Measurements from ENCODE around the gene CCDC191. TPM values are rescaled to one million over a fixed set of nuclear protein-coding genes. Genes with fewer than 3 reads are reported as not detected.

CCDC191 gene
- total RNA-seq, 3 donors from 2014 or later (not counting 1 experiment from before 2014, with no cell fraction given): 5.5 to 6.4 (median 5.7) TPM

DNA sequence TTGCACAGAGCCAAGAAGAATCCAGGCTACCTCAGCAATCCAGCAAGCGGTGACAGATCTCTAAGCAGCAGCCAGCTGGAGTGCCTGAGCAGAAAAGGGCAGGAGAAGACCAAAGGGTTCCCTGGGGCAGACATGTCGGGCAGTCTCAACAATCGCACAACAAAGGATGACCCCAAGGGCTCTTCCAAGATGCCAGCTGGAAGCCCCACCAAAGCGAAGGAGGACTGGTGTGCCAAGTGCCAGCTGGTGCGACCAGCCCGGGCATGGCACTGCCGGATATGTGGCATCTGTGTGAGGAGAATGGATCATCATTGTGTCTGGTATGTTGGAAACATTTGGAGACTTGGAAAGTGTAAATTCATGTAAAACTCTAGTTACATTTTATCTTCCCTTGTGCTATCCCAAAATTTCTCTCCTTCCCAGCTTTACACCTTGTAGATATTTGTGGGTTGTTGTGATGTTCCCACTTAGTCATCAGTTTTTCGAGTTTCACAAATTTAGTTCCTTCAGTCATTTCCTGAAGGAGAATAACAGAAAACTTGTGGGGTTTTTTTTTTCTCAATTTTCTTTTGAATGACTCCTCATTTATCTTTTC lies 102.1 kb downstream of the CCDC191 start:
- DNase-seq: no peak
- intact Hi-C loops (cut with micrococcal nuclease): no loop called here
- WGBS (ENCODE audit: insufficient coverage): 88% methylated on average over 7 of the region's 8 CpGs
- H3K36me3 Mint-ChIP-seq: no peaks in the 10 kb centered on the region
- TF ChIP-seq, protein P1, sequence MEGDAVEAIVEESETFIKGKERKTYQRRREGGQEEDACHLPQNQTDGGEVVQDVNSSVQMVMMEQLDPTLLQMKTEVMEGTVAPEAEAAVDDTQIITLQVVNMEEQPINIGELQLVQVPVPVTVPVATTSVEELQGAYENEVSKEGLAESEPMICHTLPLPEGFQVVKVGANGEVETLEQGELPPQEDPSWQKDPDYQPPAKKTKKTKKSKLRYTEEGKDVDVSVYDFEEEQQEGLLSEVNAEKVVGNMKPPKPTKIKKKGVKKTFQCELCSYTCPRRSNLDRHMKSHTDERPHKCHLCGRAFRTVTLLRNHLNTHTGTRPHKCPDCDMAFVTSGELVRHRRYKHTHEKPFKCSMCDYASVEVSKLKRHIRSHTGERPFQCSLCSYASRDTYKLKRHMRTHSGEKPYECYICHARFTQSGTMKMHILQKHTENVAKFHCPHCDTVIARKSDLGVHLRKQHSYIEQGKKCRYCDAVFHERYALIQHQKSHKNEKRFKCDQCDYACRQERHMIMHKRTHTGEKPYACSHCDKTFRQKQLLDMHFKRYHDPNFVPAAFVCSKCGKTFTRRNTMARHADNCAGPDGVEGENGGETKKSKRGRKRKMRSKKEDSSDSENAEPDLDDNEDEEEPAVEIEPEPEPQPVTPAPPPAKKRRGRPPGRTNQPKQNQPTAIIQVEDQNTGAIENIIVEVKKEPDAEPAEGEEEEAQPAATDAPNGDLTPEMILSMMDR (IDR thresholded peaks at IDR 0.05): no peak
- no peaks in the 10 kb centered on the region for H3K9me3 ChIP-seq (ENCODE audit: control insufficient read depth, insufficient read depth, low read length)
- H3K27me3 ChIP-seq (ENCODE audit: control insufficient read depth, insufficient read depth, low read length): no peaks in the 10 kb centered on the region
- no peaks in the 10 kb centered on the region for H3K9me3 Mint-ChIP-seq
- H3K27ac Mint-ChIP-seq: no peak overlapping the region
- no peak overlapping the region for H3K4me3 Mint-ChIP-seq
- no peaks in the 10 kb centered on the region for H3K36me3 ChIP-seq (ENCODE audit: control insufficient read depth, insufficient read depth, low read length)
- H3K4me1 ChIP-seq (ENCODE audit: control insufficient read depth, insufficient read depth, low read length): no peaks in the 10 kb centered on the region
- no peak for ATAC-seq
- H3K4me3 ChIP-seq (ENCODE audit: low read length): no peak overlapping the region
- H3K27me3 Mint-ChIP-seq (ENCODE audit: low read depth in 2 of 2): peaks cover 4 to 15% of the 10 kb centered on the region in 2 donors
- no peak overlapping the region for H3K27ac ChIP-seq (ENCODE audit: low read length)
- H3K4me1 Mint-ChIP-seq: peaks cover 4 to 5% of the 10 kb centered on the region in 2 donors

DNA sequence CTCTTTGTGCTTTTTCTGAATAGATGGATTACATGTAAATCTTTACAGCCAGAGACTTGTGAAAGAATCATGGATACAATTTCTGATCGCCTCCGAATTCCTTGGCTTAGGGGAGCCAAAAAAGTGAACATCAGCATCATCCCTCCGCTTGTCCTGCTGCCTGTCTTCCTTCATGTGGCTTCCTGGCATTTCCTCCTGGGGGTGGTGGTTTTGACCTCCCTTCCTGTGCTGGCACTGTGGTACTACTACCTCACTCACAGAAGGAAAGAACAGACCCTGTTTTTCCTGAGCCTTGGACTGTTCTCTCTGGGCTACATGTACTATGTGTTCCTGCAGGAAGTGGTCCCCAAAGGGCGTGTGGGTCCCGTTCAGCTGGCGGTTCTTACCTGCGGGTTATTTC lies 102.6 kb downstream of the CCDC191 start:
- no peaks in the 10 kb centered on the region for H3K36me3 Mint-ChIP-seq
- Histone ChIP-seq H3K4me1 (ENCODE audit: control insufficient read depth, insufficient read depth, low read length) (peaks cover 2% of the 10 kb centered on the region), H3K9me3 (ENCODE audit: control insufficient read depth, insufficient read depth, low read length) (no peaks in the 10 kb centered on the region), H3K4me3 (ENCODE audit: low read length) (no peak overlapping the region), H3K36me3 (ENCODE audit: control insufficient read depth, insufficient read depth, low read length) (no peaks in the 10 kb centered on the region), H3K27ac (ENCODE audit: low read length) (no peak overlapping the region), H3K27me3 (ENCODE audit: control insufficient read depth, insufficient read depth, low read length) (no peaks in the 10 kb centered on the region)
- DNase-seq: no peak
- H3K9me3 Mint-ChIP-seq: no peaks in the 10 kb centered on the region
- WGBS (ENCODE audit: insufficient coverage): 17% methylated on average over 7 of the region's 7 CpGs
- TF ChIP-seq, protein P1 (IDR thresholded peaks at IDR 0.05): no peak
- intact Hi-C loops (cut with micrococcal nuclease): no loop called here
- ATAC-seq: no peak
- peaks cover 6 to 15% of the 10 kb centered on the region in 2 donors for H3K27me3 Mint-ChIP-seq (ENCODE audit: low read depth in 2 of 2)
- peaks cover 9 to 10% of the 10 kb centered on the region in 2 donors for H3K4me1 Mint-ChIP-seq
- H3K27ac Mint-ChIP-seq: no peak overlapping the region
- H3K4me3 Mint-ChIP-seq: no peak overlapping the region

DNA sequence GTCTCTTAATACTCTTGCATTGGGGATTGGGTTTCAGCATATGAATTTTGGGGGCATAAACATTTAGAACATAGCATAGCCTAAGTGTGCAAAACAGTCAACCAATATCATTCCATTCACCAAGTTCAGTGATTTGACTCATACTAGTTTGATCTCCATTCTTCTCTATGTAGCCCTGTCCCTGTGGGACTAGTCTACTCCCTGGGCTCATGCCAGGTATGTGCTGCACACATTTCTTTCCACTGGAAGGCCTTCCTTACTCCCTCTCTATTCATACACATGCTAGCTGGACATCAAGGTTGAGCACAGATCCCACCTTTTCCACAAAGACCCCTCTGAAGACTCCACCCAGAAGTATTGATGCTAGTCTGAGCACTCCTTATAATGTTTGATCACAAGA lies 103.4 kb downstream of the CCDC191 start:
- Mint-ChIP-seq H3K4me1 (peaks cover 12 to 13% of the 10 kb centered on the region in 2 donors), H3K9me3 (no peaks in the 10 kb centered on the region), H3K27ac (no peak overlapping the region), H3K27me3 (ENCODE audit: low read depth in 2 of 2) (peaks cover 8 to 15% of the 10 kb centered on the region in 2 donors), H3K36me3 (no peaks in the 10 kb centered on the region), H3K4me3 (no peak overlapping the region)
- Histone ChIP-seq H3K27me3 (ENCODE audit: control insufficient read depth, insufficient read depth, low read length) (no peaks in the 10 kb centered on the region), H3K9me3 (ENCODE audit: control insufficient read depth, insufficient read depth, low read length) (no peaks in the 10 kb centered on the region), H3K27ac (ENCODE audit: low read length) (no peak overlapping the region), H3K4me3 (ENCODE audit: low read length) (no peak overlapping the region), H3K36me3 (ENCODE audit: control insufficient read depth, insufficient read depth, low read length) (no peaks in the 10 kb centered on the region), H3K4me1 (ENCODE audit: control insufficient read depth, insufficient read depth, low read length) (peaks cover 9% of the 10 kb centered on the region)
- TF ChIP-seq, protein P1 (IDR thresholded peaks at IDR 0.05): no peak
- ATAC-seq (no peak), DNase-seq (no peak)
- intact Hi-C loops (cut with micrococcal nuclease): no loop called here
